ENCODE data around the gene ATP11A. TPM values are rescaled to one million over a fixed set of nuclear protein-coding genes. Genes with fewer than 3 reads are reported as not detected.

ATP11A gene
- total RNA-seq, 1 experiment from 2014 or later, result 8.7 TPM

GRCh38 chr13:112867301-112867711 is 177.5 kb downstream of the ATP11A start:
- H3K4me3 ChIP-seq (ENCODE audit: low read length), result no peak overlapping the region
- H3K27ac ChIP-seq (ENCODE audit: low read length), result no peak overlapping the region
- CTCF ChIA-PET, result no interaction called here
- no peaks in the 10 kb centered on the region for H3K27me3 ChIP-seq (ENCODE audit: low read length)
- TF ChIP-seq EZH2 (IDR thresholded peaks at IDR 0.05; ENCODE audit: low read length, unreplicated experiment), result no peak
- TF ChIP-seq CTCF (conservative IDR thresholded peaks at IDR 0.05; ENCODE audit: low read depth, low read length), result no peak
- no peak for TF ChIP-seq EZH2phosphoT487 (IDR thresholded peaks at IDR 0.05; ENCODE audit: borderline replicate concordance, low read length)
- no peaks in the 10 kb centered on the region for H3K9me3 ChIP-seq (ENCODE audit: low read length)
- H3K79me2 ChIP-seq (ENCODE audit: low read length), result no peaks in the 10 kb centered on the region
- intact Hi-C loops (cut with micrococcal nuclease), result no loop called here
- no peak overlapping the region for H2AFZ ChIP-seq (ENCODE audit: low read length)
- ATAC-seq (no peak), DNase-seq (no peak)
- BruUV-seq (replicated peaks), result no TSS peak
- no peaks in the 10 kb centered on the region for H3K9me2 ChIP-seq (replicated peaks; ENCODE audit: low read length)
- no peak overlapping the region for H3K9ac ChIP-seq (ENCODE audit: low read length)
- no peaks in the 10 kb centered on the region for H3F3A ChIP-seq (ENCODE audit: low read length, unreplicated experiment)
- H3K4me2 ChIP-seq (ENCODE audit: low read length), result no peak overlapping the region
- H4K20me1 ChIP-seq (ENCODE audit: low read length), result no peaks in the 10 kb centered on the region
- H3K4me1 ChIP-seq (ENCODE audit: insufficient read depth, low read length), result no peaks in the 10 kb centered on the region
- POLR2A ChIA-PET (ENCODE audit: unreplicated experiment), result no interaction called here
- H3K36me3 ChIP-seq (ENCODE audit: low read depth, low read length), result no peaks in the 10 kb centered on the region

DNA sequence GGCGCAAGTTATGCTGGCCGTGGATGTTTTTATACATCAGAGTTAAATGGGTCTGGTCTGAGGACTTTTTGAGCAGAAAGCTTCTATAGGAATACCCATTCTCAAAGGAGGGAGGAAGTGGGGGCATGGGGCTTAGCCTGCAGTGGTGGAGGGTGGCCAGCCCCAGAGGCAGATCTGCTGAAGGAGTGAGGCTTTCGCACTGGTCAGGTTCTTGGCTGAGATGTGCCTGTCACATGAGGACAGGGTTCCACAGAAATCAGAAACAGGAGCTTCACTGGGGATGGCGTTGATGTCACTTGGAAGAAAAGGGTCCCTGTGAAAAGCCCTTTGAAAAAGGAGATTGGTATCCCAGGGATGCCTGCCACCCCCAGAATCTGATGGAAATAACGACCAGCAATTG is 178.5 kb downstream of the ATP11A start:
- no peaks in the 10 kb centered on the region for H3K9me2 ChIP-seq (replicated peaks; ENCODE audit: low read length)
- H3K9ac ChIP-seq (ENCODE audit: low read length), result no peak overlapping the region
- H3K4me3 ChIP-seq (ENCODE audit: low read length), result no peak overlapping the region
- no peaks in the 10 kb centered on the region for H3F3A ChIP-seq (ENCODE audit: low read length, unreplicated experiment)
- H3K27me3 ChIP-seq (ENCODE audit: low read length), result no peaks in the 10 kb centered on the region
- no TSS peak for BruUV-seq (replicated peaks)
- H3K4me1 ChIP-seq (ENCODE audit: insufficient read depth, low read length), result peaks cover 7% of the 10 kb centered on the region; the same call in 1 of the 2 replicates
- H3K27ac ChIP-seq (ENCODE audit: low read length), result no peak overlapping the region
- POLR2A ChIA-PET (ENCODE audit: unreplicated experiment), result no interaction called here
- H3K79me2 ChIP-seq (ENCODE audit: low read length), result no peaks in the 10 kb centered on the region
- H3K36me3 ChIP-seq (ENCODE audit: low read depth, low read length), result no peaks in the 10 kb centered on the region
- TF ChIP-seq EZH2phosphoT487 (IDR thresholded peaks at IDR 0.05; ENCODE audit: borderline replicate concordance, low read length) (no peak), CTCF (conservative IDR thresholded peaks at IDR 0.05; ENCODE audit: low read depth, low read length) (no peak), EZH2 (IDR thresholded peaks at IDR 0.05; ENCODE audit: low read length, unreplicated experiment) (no peak)
- no peaks in the 10 kb centered on the region for H4K20me1 ChIP-seq (ENCODE audit: low read length)
- ATAC-seq (no peak), DNase-seq (no peak)
- no peak overlapping the region for H2AFZ ChIP-seq (ENCODE audit: low read length)
- no peaks in the 10 kb centered on the region for H3K9me3 ChIP-seq (ENCODE audit: low read length)
- CTCF ChIA-PET, result no interaction called here
- no peak overlapping the region for H3K4me2 ChIP-seq (ENCODE audit: low read length)
- intact Hi-C loops (cut with micrococcal nuclease), result no loop called here

- H3K4me2 ChIP-seq (ENCODE audit: low read length), result no peak overlapping the region
- BruUV-seq (replicated peaks), result no TSS peak
- no peak for DNase-seq
- no peak overlapping the region for H3K27ac ChIP-seq (ENCODE audit: low read length)
- TF ChIP-seq EZH2phosphoT487 (IDR thresholded peaks at IDR 0.05; ENCODE audit: borderline replicate concordance, low read length) (no peak), CTCF (conservative IDR thresholded peaks at IDR 0.05; ENCODE audit: low read depth, low read length) (no peak), EZH2 (IDR thresholded peaks at IDR 0.05; ENCODE audit: low read length, unreplicated experiment) (no peak)
- no peak for ATAC-seq
- H3K9me3 ChIP-seq (ENCODE audit: low read length), result no peaks in the 10 kb centered on the region
- H3K4me1 ChIP-seq (ENCODE audit: insufficient read depth, low read length), result peaks cover 7% of the 10 kb centered on the region; the same call in 1 of the 2 replicates
- H3K9ac ChIP-seq (ENCODE audit: low read length), result no peak overlapping the region
- H3K9me2 ChIP-seq (replicated peaks; ENCODE audit: low read length), result no peaks in the 10 kb centered on the region
- H2AFZ ChIP-seq (ENCODE audit: low read length), result no peak overlapping the region
- H3F3A ChIP-seq (ENCODE audit: low read length, unreplicated experiment), result no peaks in the 10 kb centered on the region
- CTCF ChIA-PET, result no interaction called here
- POLR2A ChIA-PET (ENCODE audit: unreplicated experiment), result no interaction called here
- no peaks in the 10 kb centered on the region for H3K36me3 ChIP-seq (ENCODE audit: low read depth, low read length)
- H3K4me3 ChIP-seq (ENCODE audit: low read length), result no peak overlapping the region
- no peaks in the 10 kb centered on the region for H3K79me2 ChIP-seq (ENCODE audit: low read length)
- H4K20me1 ChIP-seq (ENCODE audit: low read length), result no peaks in the 10 kb centered on the region
- H3K27me3 ChIP-seq (ENCODE audit: low read length), result no peaks in the 10 kb centered on the region
- intact Hi-C loops (cut with micrococcal nuclease), result no loop called here
Measured at GRCh38 chr13:112869202-112870050, 179.6 kb downstream of the ATP11A start.
